Measurements from ENCODE around the gene SIRT6. TPM values are rescaled to one million over a fixed set of nuclear protein-coding genes. Genes with fewer than 3 reads are reported as not detected.
"Not testable (repeated sequence)": the region's sequence is repeated elsewhere in the genome, so short reads cannot be mapped to it uniquely, and the experiment has no call there.

The SIRT6 gene
- total and polyA plus RNA-seq, 10 donors, result 15.9 to 39.8 (median 29.9) TPM

DNA sequence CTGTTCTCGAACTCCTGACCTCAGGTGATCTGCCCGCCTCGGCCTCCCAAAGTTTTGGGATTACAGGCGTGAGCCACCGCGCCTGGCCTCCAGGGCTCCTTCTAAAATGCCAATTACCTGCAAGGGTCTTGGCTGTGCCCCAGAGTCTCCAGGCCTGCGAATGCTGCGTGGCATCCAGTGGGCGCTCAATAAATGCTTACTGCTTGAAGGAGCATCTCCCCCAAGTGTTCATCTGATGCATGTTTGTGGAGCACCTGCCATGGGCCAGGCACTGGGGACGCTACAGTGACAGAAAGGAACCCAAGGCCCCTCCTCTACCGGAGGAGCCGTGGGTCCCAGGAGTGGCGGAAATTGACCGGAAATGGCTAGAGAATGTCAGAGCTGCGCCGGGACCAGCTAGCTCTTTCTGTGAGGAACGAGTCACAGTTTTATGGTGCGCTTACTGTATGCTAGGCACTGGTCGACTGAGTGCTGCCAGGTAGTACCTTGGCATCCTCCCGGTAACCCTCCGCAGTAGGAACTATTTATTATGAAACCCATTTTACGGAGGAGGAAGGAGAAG lies 14.3 kb upstream of the SIRT6 start:
- TF ChIP-seq POLR2AphosphoS5 (IDR thresholded peaks at IDR 0.05) (no peak), POLR2A (IDR thresholded peaks at IDR 0.05) (no peak)
- TF ChIP-seq, protein P1, sequence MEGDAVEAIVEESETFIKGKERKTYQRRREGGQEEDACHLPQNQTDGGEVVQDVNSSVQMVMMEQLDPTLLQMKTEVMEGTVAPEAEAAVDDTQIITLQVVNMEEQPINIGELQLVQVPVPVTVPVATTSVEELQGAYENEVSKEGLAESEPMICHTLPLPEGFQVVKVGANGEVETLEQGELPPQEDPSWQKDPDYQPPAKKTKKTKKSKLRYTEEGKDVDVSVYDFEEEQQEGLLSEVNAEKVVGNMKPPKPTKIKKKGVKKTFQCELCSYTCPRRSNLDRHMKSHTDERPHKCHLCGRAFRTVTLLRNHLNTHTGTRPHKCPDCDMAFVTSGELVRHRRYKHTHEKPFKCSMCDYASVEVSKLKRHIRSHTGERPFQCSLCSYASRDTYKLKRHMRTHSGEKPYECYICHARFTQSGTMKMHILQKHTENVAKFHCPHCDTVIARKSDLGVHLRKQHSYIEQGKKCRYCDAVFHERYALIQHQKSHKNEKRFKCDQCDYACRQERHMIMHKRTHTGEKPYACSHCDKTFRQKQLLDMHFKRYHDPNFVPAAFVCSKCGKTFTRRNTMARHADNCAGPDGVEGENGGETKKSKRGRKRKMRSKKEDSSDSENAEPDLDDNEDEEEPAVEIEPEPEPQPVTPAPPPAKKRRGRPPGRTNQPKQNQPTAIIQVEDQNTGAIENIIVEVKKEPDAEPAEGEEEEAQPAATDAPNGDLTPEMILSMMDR (IDR thresholded peaks at IDR 0.05 in 8 of 11, conservative IDR thresholded peaks at IDR 0.05 in 3 of 11), result no peak

DNA sequence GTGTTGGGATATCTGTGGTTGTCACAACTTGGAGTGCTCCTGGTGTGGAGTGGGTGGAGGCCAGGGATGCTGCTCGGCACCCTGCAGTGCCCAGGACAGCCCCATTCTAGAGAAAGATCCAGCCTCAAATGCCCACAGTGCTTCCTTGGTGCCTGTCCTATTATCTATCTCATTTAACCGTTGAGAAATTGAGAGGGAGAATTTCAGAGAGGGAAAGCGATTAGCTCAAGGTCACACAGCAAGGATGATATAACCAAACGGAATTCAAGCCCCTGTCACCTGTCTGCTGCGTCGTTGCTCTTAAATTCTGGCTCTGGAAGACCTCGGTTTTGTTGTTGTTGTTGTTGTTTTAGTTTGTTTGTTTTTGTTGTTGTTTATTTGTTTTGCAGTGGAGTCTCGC lies 13.6 kb upstream of the SIRT6 start:
- Histone ChIP-seq H3K4me3 (no peak overlapping the region), H3K36me3 (no peaks in the 10 kb centered on the region), H3K27ac (no peak overlapping the region), H3K4me1 (peaks cover 0 to 11% (median 5%) of the 10 kb centered on the region in 6 donors), H3K9me3 (no peaks in the 10 kb centered on the region), H3K27me3 (replicated peaks in 1 of 7) (peaks cover 0 to 93% (median 37%) of the 10 kb centered on the region in 7 donors)
- intact Hi-C loops (cut with DNase I; ENCODE audit: low total_unique reads), result no loop called here
- 77 to 85% (median 79%) methylated on average over 8 of the region's 8 CpGs for WGBS, 5 donors
- TF ChIP-seq, protein P1 (IDR thresholded peaks at IDR 0.05 in 8 of 11, conservative IDR thresholded peaks at IDR 0.05 in 3 of 11), result no peak
- TF ChIP-seq POLR2AphosphoS5 (IDR thresholded peaks at IDR 0.05), result no peak
- no peak for TF ChIP-seq POLR2A (IDR thresholded peaks at IDR 0.05)
- DNase-seq, result no peak

More for the DNA sequence above, 14.3 kb upstream of the SIRT6 start:
- no peak for DNase-seq
- Histone ChIP-seq H3K36me3 (no peaks in the 10 kb centered on the region), H3K27ac (no peak overlapping the region), H3K27me3 (replicated peaks in 1 of 7) (peaks cover 0 to 91% (median 37%) of the 10 kb centered on the region in 7 donors), H3K4me3 (no peak overlapping the region), H3K9me3 (no peaks in the 10 kb centered on the region), H3K4me1 (peaks cover 0 to 11% (median 5%) of the 10 kb centered on the region in 6 donors)
- intact Hi-C loops (cut with DNase I; ENCODE audit: low total_unique reads), result no loop called here
- 79 to 94% (median 83%) methylated on average over 17 to 22 of the region's 22 CpGs for WGBS, 5 donors

DNA sequence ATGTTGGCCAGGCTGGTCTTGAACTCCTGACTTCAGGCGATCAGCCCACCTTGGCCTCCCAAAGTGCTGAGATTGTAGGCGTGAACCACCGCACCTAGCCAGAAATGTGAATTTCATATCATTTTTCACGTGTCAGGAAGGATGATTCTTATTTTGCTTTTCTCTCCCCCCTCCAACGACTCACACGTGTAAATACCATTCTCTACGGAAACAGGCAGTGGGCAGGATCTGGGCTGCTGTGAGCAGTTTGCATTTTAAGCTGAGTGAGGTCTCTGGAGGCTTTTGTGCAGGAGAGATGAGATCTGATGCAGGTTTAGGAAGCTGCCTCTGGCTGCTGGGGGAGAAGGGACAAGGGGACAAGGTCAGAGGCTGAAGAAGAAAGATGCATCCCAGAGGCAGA lies 12.0 kb upstream of the SIRT6 start:
- no peak for DNase-seq
- no peaks in the 10 kb centered on the region for H3K9me3 ChIP-seq
- H3K27ac ChIP-seq, result no peak overlapping the region
- WGBS, 5 donors, result 48 to 53% (median 52%) methylated on average over 7 of the region's 7 CpGs
- intact Hi-C loops (cut with DNase I; ENCODE audit: low total_unique reads), result no loop called here
- H3K4me1 ChIP-seq, result peaks cover 0 to 11% (median 5%) of the 10 kb centered on the region in 6 donors
- peaks cover 0 to 82% (median 37%) of the 10 kb centered on the region in 7 donors for H3K27me3 ChIP-seq (replicated peaks in 1 of 7)
- no peak for TF ChIP-seq POLR2AphosphoS5 (IDR thresholded peaks at IDR 0.05)
- TF ChIP-seq, protein P1 (IDR thresholded peaks at IDR 0.05 in 8 of 11, conservative IDR thresholded peaks at IDR 0.05 in 3 of 11), result no peak
- no peak for TF ChIP-seq POLR2A (IDR thresholded peaks at IDR 0.05)
- H3K36me3 ChIP-seq, result no peaks in the 10 kb centered on the region
- H3K4me3 ChIP-seq, result no peak overlapping the region

DNA sequence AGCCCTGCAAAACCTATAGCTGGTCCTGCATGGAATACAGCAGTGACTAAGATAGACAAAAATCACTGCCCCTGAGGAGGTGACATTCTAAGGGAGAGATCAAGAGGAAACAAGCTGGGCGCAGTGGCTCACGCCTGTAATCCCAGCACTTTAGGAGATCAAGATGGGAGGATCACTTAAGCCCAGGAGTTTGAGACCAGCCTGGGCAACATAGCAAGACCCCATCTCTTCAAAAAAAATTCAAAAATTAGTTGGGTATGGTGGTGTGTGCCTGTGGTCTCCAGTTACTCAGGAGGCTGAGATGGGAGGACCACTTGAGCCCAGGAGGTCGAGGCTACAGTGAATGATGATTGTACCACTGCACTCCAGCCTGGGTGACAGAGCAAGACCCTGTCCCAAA lies 10.2 kb upstream of the SIRT6 start:
- H3K4me1 ChIP-seq; DNase-seq; H3K27ac ChIP-seq; H3K4me3 ChIP-seq; H3K9me3 ChIP-seq; intact Hi-C loops (cut with DNase I; ENCODE audit: low total_unique reads); H3K36me3 ChIP-seq: not testable (repeated sequence)
- peaks cover 0 to 64% (median 26%) of the 10 kb centered on the region in 7 donors for H3K27me3 ChIP-seq (replicated peaks in 1 of 7)
- 86 to 92% (median 90%) methylated on average over 3 of the region's 3 CpGs for whole genome bisulfite sequencing, 5 donors

Measured in spleen (tissue), 11 donors.